Rectal smooth muscle tissue (tissue), 1 donor: ENCODE data around the gene PACC1.

ENCODE experiments used
- H3K27ac ChIP-seq: one replicate; pipeline ENCODE4 v1.7.0; 2013; ENCODE audit warnings: low read depth, low read length, inconsistent platforms
- H3K27me3 ChIP-seq: one replicate; pipeline ENCODE4 v1.7.0; 2013; ENCODE audit warnings: low read length; ENCODE audit not compliant: control insufficient read depth, insufficient read depth
- H3K36me3 ChIP-seq: one replicate; pipeline ENCODE4 v1.7.0; 2013; ENCODE audit warnings: low read length; ENCODE audit not compliant: control insufficient read depth, insufficient read depth
- H3K4me1 ChIP-seq: one replicate; pipeline ENCODE4 v1.7.0; 2013; ENCODE audit warnings: low read length; ENCODE audit not compliant: control insufficient read depth, insufficient read depth
- H3K4me3 ChIP-seq: one replicate; pipeline ENCODE4 v1.7.0; 2013; ENCODE audit warnings: low read length
- H3K9ac ChIP-seq: one replicate; pipeline ENCODE4 v1.7.0; 2013; ENCODE audit warnings: low read length

PACC1 gene

DNA sequence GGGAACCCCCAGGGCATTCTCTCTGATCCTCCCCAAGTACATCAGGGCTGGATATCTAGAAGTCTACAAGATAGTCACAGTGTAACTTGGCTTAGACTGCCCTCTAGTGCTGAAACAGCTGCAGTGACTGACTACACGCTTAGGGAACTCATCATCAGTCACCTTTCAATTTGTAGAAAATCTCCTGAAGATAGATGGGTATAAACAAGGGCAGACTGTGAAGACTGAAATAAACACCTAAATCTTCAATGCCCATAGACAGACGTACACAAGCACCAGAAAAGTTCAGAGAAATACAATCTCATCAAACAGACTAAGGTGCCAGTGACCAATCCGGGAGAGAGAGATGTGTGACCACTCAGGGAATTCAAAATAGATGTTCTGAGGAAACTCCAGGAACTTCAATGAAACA is 46.6 kb downstream of the PACC1 start:
- Histone ChIP-seq H3K27ac (no peak overlapping the region), H3K36me3 (no peaks in the 10 kb centered on the region)

DNA sequence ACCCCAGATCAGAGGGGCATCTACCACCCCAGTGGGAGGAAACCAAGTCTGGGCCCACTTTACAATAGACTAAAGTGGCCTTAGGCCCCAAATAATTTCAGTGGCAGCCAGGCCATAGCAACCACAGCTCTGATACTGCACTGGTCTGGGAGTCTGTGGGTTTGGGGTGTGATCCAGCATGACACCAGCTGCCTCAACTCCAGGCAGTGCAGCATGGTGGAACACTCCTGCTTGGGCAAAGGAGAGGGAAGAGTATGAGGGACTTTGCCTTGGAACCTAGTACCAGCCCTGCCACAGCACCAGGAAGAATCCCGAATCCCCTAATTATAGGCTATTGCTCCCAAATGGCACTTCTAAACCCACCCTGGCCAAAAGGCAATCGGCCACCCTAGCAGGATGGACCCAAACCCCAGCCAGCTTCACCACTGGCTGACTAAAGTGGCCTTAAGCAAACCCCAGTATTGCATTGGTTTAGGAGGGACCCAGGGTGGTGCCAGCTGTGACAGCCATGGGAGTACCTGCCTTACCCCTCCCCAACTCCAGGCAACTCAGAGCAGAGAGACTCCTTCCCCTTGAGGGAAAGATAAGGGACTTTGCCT is 47.1 kb downstream of the PACC1 start:
- no peaks in the 10 kb centered on the region for H3K36me3 ChIP-seq
- no peaks in the 10 kb centered on the region for H3K27me3 ChIP-seq
- H3K4me3 ChIP-seq = no peak overlapping the region
- no peak overlapping the region for H3K27ac ChIP-seq
- no peak overlapping the region for H3K9ac ChIP-seq
- no peaks in the 10 kb centered on the region for H3K4me1 ChIP-seq

More for the DNA sequence above, 46.6 kb downstream of the PACC1 start:
- Histone ChIP-seq H3K27me3 (no peaks in the 10 kb centered on the region), H3K9ac (no peak overlapping the region), H3K4me1 (no peaks in the 10 kb centered on the region), H3K4me3 (no peak overlapping the region)

DNA sequence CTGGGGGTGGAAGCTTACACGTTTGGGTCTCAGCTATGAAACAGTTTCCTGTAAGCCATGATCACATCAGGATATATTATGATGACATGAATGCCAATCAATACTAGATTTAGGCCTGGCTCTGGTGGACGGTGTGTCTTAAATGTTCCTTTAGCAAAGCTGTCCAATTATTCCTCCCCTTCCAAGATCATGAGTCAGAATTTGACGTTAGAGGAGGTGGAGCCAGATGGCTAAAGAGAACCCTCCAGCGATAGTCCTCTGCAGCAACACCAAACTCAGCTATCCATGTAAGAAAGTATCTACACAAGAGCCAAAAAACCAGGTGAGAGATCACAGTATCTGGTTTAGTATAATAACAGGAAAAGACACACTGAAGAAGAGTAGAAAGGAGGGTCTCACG is 47.8 kb downstream of the PACC1 start:
- Histone ChIP-seq H3K9ac (no peak overlapping the region), H3K36me3 (no peaks in the 10 kb centered on the region)

DNA sequence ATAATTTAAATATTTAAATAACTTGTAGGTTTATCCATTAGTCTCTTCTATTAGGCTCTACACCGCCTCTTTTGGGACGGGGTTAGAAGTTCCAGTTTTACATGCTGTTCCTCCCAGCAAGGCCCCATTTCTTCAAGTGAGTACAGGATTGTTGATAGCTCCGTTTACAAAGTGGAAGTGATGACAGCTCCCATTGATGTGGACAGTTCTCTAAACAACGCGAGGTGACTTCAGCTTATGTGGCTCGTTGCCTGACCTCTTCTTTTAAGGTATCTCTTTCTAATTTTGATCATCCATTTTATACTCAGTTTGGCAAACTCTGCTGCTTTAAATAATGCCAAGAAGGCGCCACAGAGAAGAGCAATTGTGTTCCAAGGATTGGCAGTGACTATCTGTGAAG is 49.7 kb downstream of the PACC1 start:
- Histone ChIP-seq H3K27me3 (no peaks in the 10 kb centered on the region), H3K36me3 (peaks cover 4% of the 10 kb centered on the region), H3K4me3 (no peak overlapping the region), H3K9ac (no peak overlapping the region), H3K27ac (no peak overlapping the region), H3K4me1 (no peaks in the 10 kb centered on the region)

More for the DNA sequence above, 47.8 kb downstream of the PACC1 start:
- Histone ChIP-seq H3K27ac (no peak overlapping the region), H3K4me3 (no peak overlapping the region), H3K27me3 (no peaks in the 10 kb centered on the region), H3K4me1 (no peaks in the 10 kb centered on the region)

DNA sequence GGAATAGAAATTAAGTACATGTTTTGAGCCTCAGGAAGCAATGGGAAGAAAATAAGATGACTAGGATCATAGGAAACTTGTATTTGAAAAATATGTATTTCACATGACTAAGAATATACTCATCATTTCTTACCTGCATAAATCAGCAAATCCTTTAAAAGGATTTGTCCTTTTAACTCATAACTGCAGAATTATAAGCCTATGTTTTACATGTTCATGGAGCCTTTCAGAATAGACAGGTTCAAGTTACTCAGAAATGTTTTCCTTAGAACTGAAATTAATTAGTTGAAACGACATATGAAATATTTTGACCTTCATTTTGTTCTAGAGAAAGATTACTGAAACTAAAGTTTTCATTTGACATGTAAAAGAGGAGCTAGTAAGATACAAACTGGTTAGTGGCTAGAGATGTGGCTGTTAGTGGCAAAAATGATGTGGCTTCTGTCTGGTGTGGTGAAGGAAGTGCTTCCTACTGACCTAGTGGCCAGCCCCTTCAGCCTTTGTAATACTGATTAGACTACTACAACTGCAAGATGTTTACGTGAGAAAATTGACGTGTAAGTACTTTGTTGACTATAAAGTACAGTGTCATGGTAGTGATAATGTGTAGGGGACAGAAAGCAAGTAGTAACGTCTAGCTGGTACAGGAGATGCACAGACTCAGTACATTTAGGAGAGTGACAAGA is 54.7 kb downstream of the PACC1 start:
- Histone ChIP-seq H3K27ac (no peak overlapping the region), H3K4me1 (no peaks in the 10 kb centered on the region), H3K9ac (no peak overlapping the region), H3K4me3 (no peak overlapping the region), H3K36me3 (peaks cover 12% of the 10 kb centered on the region), H3K27me3 (no peaks in the 10 kb centered on the region)

DNA sequence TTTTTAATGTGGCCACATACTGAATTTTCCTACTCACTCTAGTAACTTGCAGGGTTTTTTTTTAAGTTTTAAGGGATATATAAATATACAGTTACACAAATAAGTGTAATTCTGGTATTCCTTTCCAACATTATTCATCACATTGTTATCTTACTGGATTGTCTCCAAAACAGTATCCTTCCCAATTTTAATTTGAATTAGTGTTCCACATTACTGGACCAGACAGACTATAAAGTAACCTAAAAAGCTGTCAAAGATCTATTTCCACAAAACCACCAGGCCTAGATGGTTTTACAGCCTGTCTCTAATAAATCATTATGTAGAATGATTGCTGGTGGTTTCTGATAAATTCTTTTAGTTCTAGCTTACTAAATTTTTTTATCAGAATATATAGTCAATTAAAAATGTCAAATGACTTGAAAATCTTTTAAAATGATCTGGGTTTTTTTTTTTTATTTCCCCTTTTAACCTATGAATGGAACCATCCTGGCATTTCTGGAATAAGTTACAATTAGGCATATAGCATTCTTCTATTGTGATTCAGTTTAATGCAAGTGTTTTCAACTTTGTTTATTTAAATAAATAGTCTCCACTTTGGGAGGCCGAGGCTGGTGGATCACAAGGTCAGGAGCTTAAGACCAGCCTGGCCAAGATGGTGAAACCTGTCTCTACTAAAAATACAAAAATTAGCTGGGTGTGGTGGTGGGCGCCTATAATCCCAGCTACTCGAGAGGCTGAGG is 59.3 kb downstream of the PACC1 start:
- Histone ChIP-seq H3K36me3 (peaks cover 17% of the 10 kb centered on the region), H3K4me3 (no peak overlapping the region), H3K27ac (no peak overlapping the region), H3K27me3 (no peaks in the 10 kb centered on the region), H3K9ac (no peak overlapping the region), H3K4me1 (no peaks in the 10 kb centered on the region)

DNA sequence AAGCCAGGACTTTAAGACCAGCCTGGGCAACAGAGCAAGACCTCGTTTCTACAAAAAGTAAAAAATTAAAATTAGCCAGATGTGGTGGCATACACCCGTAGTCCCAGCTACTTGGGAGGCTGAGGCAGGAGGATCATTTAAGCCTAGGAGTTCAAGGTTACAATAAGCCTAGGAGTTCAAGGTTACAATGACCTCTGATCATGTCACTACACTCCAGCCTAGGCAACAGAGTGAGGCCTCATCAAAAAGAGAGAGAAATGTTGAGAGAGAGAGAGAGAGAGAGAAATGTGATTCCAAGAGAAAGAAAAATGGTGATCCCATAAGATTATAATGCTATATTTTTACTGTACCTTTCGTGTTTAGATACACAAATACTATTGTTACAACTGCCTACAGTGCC is 60.2 kb downstream of the PACC1 start:
- Histone ChIP-seq H3K9ac (no peak overlapping the region), H3K4me1 (no peaks in the 10 kb centered on the region), H3K27ac (no peak overlapping the region), H3K36me3 (peaks cover 12% of the 10 kb centered on the region), H3K4me3 (no peak overlapping the region), H3K27me3 (no peaks in the 10 kb centered on the region)

DNA sequence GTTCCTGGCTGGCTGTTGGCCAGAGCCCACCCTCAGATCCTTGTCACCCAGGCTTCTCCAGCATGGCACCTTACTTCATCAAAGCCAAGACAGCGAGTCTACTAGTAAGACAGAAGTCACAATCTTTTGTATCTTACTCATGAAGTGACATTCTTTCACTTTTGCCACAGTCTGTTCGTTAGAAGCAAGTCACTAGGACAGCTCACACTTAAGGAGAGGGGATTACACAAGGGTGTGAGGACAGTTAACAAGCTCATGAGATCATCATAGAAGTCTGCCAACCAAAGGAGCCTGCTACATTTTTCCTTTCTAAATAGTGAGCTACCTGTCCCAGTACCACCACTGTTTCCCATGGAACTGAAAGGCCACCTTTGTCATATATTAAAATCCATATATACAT is 61.5 kb downstream of the PACC1 start:
- Histone ChIP-seq H3K27me3 (no peaks in the 10 kb centered on the region), H3K36me3 (peaks cover 8% of the 10 kb centered on the region), H3K4me3 (no peak overlapping the region), H3K9ac (no peak overlapping the region), H3K27ac (no peak overlapping the region), H3K4me1 (no peaks in the 10 kb centered on the region)

DNA sequence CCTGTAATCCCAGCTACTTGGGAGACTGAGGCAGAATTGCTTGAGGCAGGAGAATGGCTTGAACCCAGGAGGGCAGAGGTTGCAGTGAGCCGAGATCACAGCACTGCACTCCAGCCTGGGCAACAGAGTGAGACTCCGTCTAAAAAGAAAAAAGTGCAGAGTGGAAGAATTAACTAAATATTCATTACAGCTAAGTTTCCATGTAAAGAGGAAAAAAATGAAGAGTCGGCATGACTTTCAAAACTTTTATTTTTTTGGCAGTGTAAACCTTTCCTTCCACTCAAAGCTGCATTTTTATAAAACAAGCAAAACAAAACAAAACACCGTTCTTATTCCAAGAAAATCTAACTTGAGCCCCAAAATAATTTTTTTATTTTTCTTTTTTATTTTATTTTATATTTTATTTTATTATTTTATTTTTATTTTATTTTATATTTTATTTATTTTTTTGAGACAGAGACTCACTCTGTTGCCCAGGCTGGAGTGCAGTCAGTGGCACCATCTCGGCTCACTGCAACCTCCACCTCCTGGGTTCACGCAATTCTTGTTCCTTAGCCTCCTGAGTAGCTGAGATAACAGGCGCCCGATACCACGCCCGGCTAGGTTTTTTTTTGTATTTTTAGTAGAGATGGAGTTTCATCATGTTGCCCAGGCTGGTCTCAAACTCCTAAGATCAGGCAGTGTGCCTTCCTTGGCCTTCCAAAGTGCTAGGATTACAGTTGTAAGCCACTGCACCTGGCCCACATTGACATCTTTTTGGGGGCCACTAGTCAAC is 62.9 kb downstream of the PACC1 start:
- Histone ChIP-seq H3K27ac (no peak overlapping the region), H3K4me3 (no peak overlapping the region), H3K36me3 (peaks cover 5% of the 10 kb centered on the region), H3K4me1 (no peaks in the 10 kb centered on the region), H3K27me3 (no peaks in the 10 kb centered on the region), H3K9ac (no peak overlapping the region)

DNA sequence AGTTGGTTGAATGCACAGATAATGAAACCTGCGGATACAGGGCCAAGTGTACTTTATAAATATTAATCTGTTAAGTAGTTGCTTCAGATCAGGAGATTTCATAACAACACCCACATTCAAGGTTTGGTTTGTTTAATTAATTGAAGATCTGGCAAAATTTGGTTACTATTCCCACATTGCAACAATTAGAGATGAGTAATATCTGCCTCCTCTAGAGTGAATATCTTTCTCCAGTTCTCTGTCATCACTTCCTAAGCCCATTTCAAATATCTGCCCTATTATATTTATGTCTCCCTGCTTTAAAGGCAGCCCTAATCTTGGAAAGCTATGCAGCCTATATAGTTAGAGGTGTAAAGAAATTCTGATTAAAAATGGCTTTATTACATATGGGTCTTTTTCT is 68.1 kb downstream of the PACC1 start:
- H3K4me1 ChIP-seq = no peaks in the 10 kb centered on the region
- no peak overlapping the region for H3K9ac ChIP-seq
- H3K36me3 ChIP-seq = peaks cover 3% of the 10 kb centered on the region
- no peak overlapping the region for H3K4me3 ChIP-seq
- H3K27me3 ChIP-seq = no peaks in the 10 kb centered on the region
- H3K27ac ChIP-seq = no peak overlapping the region

DNA sequence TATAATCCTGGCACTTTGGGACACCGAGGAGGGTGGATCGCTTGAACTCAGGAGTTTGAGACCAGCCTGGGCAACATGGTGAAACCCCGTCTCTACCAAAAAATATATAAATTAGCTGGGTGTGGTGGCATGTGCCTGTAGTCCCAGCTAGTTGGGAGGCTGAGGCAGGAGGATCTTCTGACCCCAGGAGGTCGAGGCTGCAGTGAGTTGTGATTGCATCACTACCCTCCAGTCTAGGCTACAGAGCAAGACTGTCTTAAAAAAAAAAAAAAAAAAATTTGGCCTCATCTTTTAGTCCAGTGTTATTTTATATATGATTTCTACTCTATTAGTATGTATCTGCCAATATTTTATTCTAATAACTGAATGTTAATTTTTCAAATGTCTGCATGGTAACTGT is 69.8 kb downstream of the PACC1 start:
- H3K27me3 ChIP-seq = no peaks in the 10 kb centered on the region
- H3K4me3 ChIP-seq = no peak overlapping the region
- peaks cover 3% of the 10 kb centered on the region for H3K36me3 ChIP-seq
- H3K27ac ChIP-seq = no peak overlapping the region
- no peak overlapping the region for H3K9ac ChIP-seq
- H3K4me1 ChIP-seq = no peaks in the 10 kb centered on the region

DNA sequence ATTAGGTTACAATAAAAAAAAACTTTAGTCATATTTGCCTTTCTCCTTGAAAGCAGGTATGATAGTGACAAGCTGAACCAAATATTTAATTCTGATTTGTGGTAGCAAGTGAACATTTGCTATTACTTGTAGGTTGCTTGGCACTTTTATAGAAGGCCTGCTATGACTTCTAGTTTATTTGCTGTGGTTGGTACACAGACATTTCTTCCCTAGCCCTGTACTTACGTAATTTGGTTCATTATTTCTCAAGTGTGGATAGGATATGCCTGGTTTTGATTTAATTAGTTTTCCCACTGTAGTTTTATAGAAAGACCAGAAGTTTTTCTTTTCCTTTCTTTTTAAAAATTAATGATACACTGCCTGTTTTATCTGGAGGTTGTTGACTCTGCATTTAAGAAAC is 73.6 kb downstream of the PACC1 start:
- Histone ChIP-seq H3K9ac (no peak overlapping the region), H3K27me3 (no peaks in the 10 kb centered on the region), H3K4me3 (no peak overlapping the region), H3K36me3 (peaks cover 3% of the 10 kb centered on the region), H3K4me1 (no peaks in the 10 kb centered on the region), H3K27ac (no peak overlapping the region)
